Measurements from ENCODE around the gene ZNF593OS.

ZNF593OS gene

DNA sequence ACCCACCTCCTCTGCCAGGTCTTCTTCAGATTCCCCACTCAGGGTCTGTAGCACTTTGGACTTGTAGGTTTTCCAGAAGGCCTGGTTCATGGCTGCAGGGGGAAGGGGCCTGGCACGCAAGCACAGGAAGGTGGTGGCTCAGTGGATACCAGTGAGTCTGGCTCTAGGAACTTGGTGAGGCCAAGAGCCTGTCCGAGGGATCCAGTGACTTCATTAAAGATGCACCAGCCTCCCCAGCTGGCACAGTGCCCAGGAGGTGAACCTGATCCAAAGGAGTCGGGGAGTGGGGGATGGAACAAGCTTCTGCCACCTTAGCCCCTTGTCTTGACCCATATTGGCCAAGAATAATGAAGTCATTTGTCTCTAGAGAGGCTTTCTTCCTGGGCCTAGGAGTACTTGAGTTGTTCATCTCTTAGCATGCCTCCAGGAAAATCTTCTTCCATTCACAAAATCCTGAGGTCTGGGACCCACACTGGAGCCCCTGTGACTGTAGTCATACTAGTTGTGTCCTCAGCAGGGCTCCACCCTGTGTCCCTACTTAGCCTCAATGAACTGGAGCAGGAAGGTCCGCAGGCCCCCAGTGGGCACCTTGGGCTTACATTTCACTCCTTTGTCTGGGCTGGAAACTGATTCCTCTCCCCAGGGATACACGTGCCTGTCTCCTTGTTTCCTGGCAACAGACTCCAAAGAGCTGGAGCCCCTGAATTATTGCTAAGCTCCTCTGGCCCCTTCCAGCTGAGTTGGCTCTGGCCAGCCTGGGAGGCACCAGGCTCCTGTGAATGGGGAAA is 3.0 kb downstream of the ZNF593OS start, which contains the start of gene C1orf232:
C1orf232 (minus strand) TSS at position 554 of the 788 bp plus-strand sequence; CDS start at position 90, 464 bp downstream.
- no peak for DNase-seq (ENCODE audit: low spot score)
- in situ Hi-C loops (cut with MboI; ENCODE audit: low sequenced_read_pairs, unreplicated experiment): no loop called here
- TF ChIP-seq CTCF (IDR thresholded peaks at IDR 0.05; ENCODE audit: borderline replicate concordance, control extremely low read depth, extremely low read depth, insufficient read depth, missing control alignments): no peak

- DNase-seq (ENCODE audit: low spot score): no peak
- TF ChIP-seq CTCF (IDR thresholded peaks at IDR 0.05; ENCODE audit: borderline replicate concordance, control extremely low read depth, extremely low read depth, insufficient read depth, missing control alignments): no peak
- in situ Hi-C loops (cut with MboI; ENCODE audit: low sequenced_read_pairs, unreplicated experiment): no loop called here
Observed at GRCh38 chr1:26166719-26167281, 4.8 kb downstream of the ZNF593OS start.

DNA sequence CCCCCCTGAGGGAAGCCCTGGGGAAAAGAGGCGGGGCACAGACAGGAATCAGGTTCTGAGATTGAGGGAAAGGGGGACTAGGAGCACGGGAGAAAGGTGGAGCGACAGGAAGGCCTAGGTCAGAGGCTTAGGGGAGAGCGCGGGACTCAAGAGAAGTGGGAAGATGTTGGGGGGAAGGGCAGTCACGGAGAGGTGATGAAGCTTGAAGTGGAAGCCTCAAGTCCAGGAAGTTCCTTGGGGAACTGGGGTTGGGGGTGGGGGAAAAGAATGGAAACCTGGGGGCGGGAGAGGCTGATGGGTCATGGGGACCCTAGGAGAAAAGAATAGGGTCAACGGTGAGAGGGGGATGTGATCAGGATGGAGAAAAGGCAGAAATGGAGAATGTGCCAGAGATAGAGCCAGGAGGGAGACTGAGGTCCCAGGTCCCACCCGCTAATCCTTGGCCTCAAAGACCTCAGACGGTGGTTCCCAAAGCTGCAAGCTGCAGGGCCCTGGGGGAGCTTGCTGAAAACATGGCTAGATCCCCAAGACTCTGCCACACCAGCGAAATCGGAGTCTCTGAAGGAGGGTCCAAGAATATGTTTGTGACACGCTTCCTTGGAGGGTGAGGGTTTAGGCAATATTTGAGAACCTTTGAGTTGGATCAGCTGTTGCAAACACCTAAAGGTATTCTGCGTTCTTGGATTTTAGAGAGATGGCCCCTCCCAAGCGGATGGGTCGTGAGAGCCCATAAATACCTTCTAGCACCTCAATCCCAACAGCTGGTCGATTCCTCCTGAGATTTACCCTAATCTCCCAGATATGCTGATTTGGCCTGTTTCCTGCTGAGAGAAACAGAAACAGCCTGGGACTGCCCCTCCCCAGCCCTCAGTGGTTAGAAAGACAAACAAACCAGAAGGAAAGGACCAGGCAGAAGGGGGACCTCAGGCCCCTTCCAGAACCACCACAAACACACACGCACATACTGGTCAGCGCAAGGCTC is 6.5 kb downstream of the ZNF593OS start:
- no peak for TF ChIP-seq CTCF (IDR thresholded peaks at IDR 0.05; ENCODE audit: borderline replicate concordance, control extremely low read depth, extremely low read depth, insufficient read depth, missing control alignments)
- DNase-seq (ENCODE audit: low spot score): no peak
- in situ Hi-C loops (cut with MboI; ENCODE audit: low sequenced_read_pairs, unreplicated experiment): no loop called here

DNA sequence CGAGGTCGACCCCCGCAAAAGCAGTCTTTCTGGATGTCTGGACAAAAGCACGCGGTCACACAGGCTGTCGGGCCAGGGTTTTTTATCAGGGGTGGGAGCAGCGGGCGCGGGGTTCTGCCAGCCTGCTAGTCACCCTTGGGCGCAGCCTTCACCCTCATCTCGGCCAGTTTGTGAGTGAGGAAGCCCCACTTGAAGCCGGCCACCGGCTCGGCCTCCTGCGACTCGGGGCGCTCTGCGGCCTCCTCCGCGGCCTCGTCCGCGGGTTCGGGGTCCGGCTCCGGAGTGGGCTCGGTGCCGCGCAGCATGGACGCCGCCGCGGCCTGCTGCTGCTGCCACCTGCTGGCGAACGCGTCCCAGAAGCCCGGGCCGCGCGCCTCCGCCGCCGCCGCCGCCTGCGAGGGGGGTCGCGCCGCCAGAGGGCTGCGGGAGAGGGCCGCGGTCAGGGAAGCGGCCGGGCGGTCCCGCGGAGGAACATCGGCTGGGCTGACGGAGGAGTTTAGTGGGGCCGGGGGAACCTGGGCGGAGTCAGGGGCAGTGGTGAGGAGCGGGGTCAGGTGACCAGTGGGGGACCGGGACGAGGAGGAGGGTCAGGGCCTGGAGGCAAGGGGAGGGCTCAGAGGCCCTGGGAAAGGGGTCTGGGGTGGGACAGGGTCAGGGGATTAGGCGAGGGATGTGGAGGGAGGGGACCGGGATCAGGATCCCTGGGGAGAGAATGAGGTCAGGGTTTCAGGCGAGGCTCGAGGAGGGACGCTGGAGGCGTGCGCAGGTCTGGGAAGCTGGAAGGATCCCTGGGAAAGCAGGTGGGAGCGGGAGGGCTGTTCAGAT is 7.4 kb downstream of the ZNF593OS start:
- DNase-seq (ENCODE audit: low spot score): peak; percentile 83
- peak; percentile 94 for TF ChIP-seq CTCF (IDR thresholded peaks at IDR 0.05; ENCODE audit: borderline replicate concordance, control extremely low read depth, extremely low read depth, insufficient read depth, missing control alignments)
- in situ Hi-C loops (cut with MboI; ENCODE audit: low sequenced_read_pairs, unreplicated experiment): no loop called here

- in situ Hi-C loops (cut with MboI; ENCODE audit: low sequenced_read_pairs, unreplicated experiment): no loop called here
- TF ChIP-seq CTCF (IDR thresholded peaks at IDR 0.05; ENCODE audit: borderline replicate concordance, control extremely low read depth, extremely low read depth, insufficient read depth, missing control alignments): no peak
- no peak for DNase-seq (ENCODE audit: low spot score)
Observed at GRCh38 chr1:26163684-26164035, 8.0 kb downstream of the ZNF593OS start.

Measured in GM13976 (cell line).